ENCODE measurements around the gene LGI2.

Gene LGI2

DNA sequence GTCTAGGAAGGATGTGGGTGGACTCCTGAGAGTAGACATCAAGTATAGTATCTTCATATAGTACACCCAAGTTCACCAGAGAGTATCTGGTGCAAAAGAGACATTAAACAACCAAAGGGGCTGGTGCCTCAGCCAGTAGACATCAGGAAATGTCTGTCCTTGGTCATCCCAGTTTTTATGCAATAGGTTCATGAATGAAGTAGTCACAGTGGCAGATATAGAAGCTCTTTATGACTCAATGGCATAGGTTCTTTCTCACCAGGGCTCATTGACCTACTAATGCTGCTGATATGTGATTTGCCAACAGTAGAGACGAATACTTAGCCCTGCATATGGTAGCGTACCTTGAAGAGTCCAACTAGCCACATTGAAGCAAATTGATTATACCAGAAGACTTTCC is 72.9 kb downstream of the LGI2 start:
- DNase-seq: no peak

DNA sequence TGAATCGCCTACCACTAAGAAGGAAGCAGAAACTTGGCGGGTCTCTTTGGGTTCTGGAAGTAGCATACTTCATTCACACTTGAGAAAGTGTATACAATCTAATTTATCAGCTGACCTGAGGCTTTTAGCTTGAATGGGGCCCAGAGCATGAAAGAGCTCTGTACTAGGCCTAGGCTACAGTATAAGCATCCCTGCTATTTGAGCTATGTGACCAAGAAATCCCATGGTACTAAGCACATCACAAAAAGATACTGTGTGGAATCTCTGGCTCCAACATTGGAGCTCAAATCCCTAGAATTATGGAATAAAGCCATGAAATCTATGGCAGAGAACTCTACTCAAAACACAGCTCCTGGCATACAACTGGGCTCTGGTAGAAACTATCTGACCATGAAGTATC is 74.0 kb downstream of the LGI2 start:
- no peak for DNase-seq

DNA sequence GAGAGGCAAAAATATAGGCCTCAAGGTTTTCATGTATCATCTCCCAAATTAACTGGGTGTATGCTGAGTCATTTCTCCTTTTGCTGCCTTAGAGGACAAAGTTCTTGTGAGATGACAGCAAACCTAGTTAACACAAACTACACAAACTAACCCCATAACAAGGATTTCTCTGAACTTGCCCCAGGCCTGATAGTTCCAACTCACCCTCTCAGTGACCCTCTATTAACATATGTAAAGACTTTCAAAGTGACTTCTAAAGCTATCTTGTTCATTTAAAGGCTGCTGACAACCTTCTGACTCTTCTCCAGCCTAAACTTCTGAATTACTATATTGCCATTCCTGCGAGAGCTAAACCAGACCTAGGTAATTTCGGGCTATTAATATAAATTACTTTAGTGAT is 74.7 kb downstream of the LGI2 start:
- no peak for DNase-seq

DNA sequence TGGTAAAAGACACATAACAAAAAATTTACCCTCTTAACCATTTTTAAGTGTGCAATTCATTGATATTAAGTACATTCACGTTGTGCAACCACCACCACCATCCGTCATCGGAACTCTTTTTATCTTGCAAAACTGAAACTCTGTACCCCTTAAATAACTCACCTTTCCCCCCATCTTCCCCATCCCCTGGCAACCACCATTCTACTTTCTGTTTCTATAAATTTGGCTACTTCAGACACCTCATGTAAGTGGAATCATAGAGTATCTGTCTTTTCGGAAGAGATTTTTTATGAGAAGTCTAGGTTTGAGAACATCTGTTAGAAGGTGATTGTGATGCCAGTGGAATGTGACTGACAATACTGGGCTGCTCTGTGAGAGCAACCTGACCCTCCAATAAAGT is 78.1 kb downstream of the LGI2 start:
- no peak for DNase-seq

DNA sequence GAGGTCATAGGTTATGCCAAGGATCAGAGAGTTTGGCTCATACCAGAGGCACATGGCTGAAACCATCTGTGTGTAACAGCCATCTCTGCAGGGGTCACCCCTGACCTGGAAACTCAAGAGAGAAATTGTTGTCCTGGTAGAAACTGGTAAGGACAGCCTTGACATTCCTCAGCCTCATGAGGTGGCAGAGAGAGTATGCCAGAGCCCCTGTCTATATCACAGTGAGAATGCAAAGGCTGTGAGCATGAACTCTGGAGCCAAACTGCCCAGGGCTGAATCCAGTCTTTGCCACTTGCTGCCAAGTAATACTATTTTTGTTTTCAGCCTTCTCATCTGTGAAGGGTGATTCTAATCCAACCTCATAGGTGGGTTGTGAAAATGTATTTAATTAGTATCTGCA is 80.8 kb downstream of the LGI2 start:
- DNase-seq: no peak

Measured in EL (cell line).